Caco-2 (cell line): ENCODE data around the gene DTNB. TPM values are rescaled to one million over a fixed set of nuclear protein-coding genes. Genes with fewer than 3 reads are reported as not detected.

Source experiments
- BruUV-seq: library from RNA; stranded (reverse); fragments of 400-500 nt; replicated peaks from 2 replicates; lab custom pipeline; 2021; lab: Mats Ljungman, UMichigan
- CTCF ChIA-PET: fragments of 300-600 bp; sonication (Branson Sonifier 250); formaldehyde crosslinking; loops from one replicate; lab custom pipeline; 2022; ENCODE audit warnings: antibody characterized with exemption; lab: Charles Lee
- POLR2A ChIA-PET: fragments of 300-600 bp; sonication (Branson Sonifier 250); formaldehyde crosslinking; loops from one replicate; lab custom pipeline; 2022; ENCODE audit warnings: antibody characterized with exemption; lab: Charles Lee
- DNase-seq, 2 experiments: peaks; one replicate each; pipeline versions ENCODE4 v3.0.0 to v3.0.0-alpha.2; 2020 to 2022
- H3K27me3 ChIP-seq: replicated peaks from 2 replicates; pipeline ENCODE4 v1.6.0; 2011; ENCODE audit warnings: low read length; ENCODE audit not compliant: control insufficient read depth, insufficient read depth
- H3K36me3 ChIP-seq: 2 replicates; pipeline ENCODE4 v1.5.1; 2011; ENCODE audit warnings: low read length; ENCODE audit not compliant: control insufficient read depth, insufficient read depth
- H3K4me1 ChIP-seq: fragments of 250-450 bp; sonication (Bioruptor Pico); 2 replicates; pipeline ENCODE4 v1.5.1; 2020; ENCODE audit warnings: mild to moderate bottlenecking
- H3K4me3 ChIP-seq: 2 replicates; pipeline ENCODE4 v1.5.1; 2011; ENCODE audit warnings: low read depth, mild to moderate bottlenecking, control low read depth, low read length
- H3K9me3 ChIP-seq: fragments of 250-450 bp; sonication (Bioruptor Pico); 2 replicates; pipeline ENCODE4 v1.5.1; 2020; ENCODE audit warnings: mild to moderate bottlenecking, moderate library complexity
- H3K27ac Mint-ChIP-seq: one replicate; pipeline ENCODE4 v1.8.0; 2022; ENCODE audit warnings: mixed read lengths; ENCODE audit not compliant: unreplicated experiment
- H3K27me3 Mint-ChIP-seq: one replicate; pipeline ENCODE4 v1.8.0; 2022; ENCODE audit warnings: mixed read lengths; ENCODE audit not compliant: insufficient read depth, unreplicated experiment
- H3K36me3 Mint-ChIP-seq: one replicate; pipeline ENCODE4 v1.8.0; 2022; ENCODE audit warnings: mild to moderate bottlenecking, mixed read lengths; ENCODE audit not compliant: insufficient read depth, unreplicated experiment
- H3K4me1 Mint-ChIP-seq: one replicate; pipeline ENCODE4 v1.8.0; 2022; ENCODE audit warnings: low read depth, mixed read lengths; ENCODE audit not compliant: unreplicated experiment
- H3K4me3 Mint-ChIP-seq: one replicate; pipeline ENCODE4 v1.8.0; 2022; ENCODE audit warnings: mild to moderate bottlenecking, moderate library complexity, mixed read lengths; ENCODE audit not compliant: unreplicated experiment
- H3K9me3 Mint-ChIP-seq: one replicate; pipeline ENCODE4 v1.8.0; 2022; ENCODE audit warnings: mixed read lengths; ENCODE audit not compliant: unreplicated experiment
- intact Hi-C: fragments of 100-400 bp; cut with micrococcal nuclease; formaldehyde crosslinking; loops from one replicate; pipeline ENCODE4 v1.10.0; 2022; ENCODE audit not compliant: unreplicated experiment
- total RNA-seq: library from RNA; stranded (reverse); gene quantifications from 2 replicates; pipeline ENCODE4 v1.2.3, GENCODE V29; 2022
- TF ChIP-seq, protein P1 (sequence below), 2 experiments: fragments of 200-600 bp in 1 of 2; IDR thresholded peaks; 1 replicate in 1 of 2; 2 replicates in 1 of 2; pipeline versions ENCODE4 v1.5.1 to v1.8.0; 2011 to 2022; ENCODE audit warnings: antibody characterized with exemption in 1 of 2, control low read depth in 1 of 2, inconsistent platforms in 1 of 2, low read depth in 1 of 2, low read length in 1 of 2, mild to moderate bottlenecking in 1 of 2, moderate library complexity in 1 of 2; ENCODE audit not compliant: insufficient read depth in 1 of 2, severe bottlenecking in 1 of 2, unreplicated experiment in 1 of 2

DTNB gene
- total RNA-seq, 1 experiment from 2014 or later, result 50.4 TPM

DNA sequence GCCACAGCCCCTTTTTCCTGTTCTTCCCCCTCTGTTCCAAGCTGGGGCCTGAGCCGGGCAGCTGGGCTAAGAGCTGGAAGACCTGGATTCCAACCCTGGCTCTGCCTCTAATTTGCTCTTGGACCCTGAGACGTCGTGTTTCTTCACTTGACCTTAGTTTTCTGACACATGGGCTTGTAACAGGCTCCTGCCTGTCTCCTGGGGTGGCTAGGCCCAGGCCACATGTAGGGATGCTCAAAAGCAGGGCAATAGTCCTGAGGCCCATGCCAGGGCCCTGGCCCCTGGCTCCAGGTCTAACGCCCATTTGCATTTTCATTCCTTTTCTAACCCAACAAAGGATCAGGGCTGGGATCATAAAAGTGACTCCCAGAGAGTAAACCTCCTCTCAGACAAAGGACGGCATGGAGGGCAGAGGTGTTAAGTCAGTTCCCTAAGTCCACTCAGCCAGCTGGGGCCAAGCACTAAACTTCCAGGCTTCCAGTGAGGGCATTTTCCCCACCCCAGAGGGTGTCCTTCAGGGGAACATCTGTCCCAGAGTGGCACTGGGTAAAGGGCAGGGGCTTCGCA lies 315.0 kb downstream of the DTNB start:
- Histone ChIP-seq H3K36me3 (no peaks in the 10 kb centered on the region), H3K9me3 (no peaks in the 10 kb centered on the region), H3K27me3 (no peaks in the 10 kb centered on the region), H3K4me3 (no peak overlapping the region), H3K4me1 (no peaks in the 10 kb centered on the region)
- no peak for DNase-seq
- H3K36me3 Mint-ChIP-seq, result no peaks in the 10 kb centered on the region
- no TSS peak for BruUV-seq
- H3K4me1 Mint-ChIP-seq, result no peaks in the 10 kb centered on the region
- H3K27ac Mint-ChIP-seq, result no peak overlapping the region
- no peaks in the 10 kb centered on the region for H3K9me3 Mint-ChIP-seq
- H3K4me3 Mint-ChIP-seq, result no peak overlapping the region
- ChIA-PET CTCF (interaction anchor here (0.8 kb wide), 1 partner anchor 19 kb away, joined by 3 read pairs; no protein-coding TSS in a partner anchor), POLR2A (no interaction called here)
- no peaks in the 10 kb centered on the region for H3K27me3 Mint-ChIP-seq
- TF ChIP-seq, protein P1, sequence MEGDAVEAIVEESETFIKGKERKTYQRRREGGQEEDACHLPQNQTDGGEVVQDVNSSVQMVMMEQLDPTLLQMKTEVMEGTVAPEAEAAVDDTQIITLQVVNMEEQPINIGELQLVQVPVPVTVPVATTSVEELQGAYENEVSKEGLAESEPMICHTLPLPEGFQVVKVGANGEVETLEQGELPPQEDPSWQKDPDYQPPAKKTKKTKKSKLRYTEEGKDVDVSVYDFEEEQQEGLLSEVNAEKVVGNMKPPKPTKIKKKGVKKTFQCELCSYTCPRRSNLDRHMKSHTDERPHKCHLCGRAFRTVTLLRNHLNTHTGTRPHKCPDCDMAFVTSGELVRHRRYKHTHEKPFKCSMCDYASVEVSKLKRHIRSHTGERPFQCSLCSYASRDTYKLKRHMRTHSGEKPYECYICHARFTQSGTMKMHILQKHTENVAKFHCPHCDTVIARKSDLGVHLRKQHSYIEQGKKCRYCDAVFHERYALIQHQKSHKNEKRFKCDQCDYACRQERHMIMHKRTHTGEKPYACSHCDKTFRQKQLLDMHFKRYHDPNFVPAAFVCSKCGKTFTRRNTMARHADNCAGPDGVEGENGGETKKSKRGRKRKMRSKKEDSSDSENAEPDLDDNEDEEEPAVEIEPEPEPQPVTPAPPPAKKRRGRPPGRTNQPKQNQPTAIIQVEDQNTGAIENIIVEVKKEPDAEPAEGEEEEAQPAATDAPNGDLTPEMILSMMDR (IDR thresholded peaks at IDR 0.05; ENCODE audit: insufficient read depth in 1 of 2, low read depth in 1 of 2, low read length in 1 of 2, severe bottlenecking in 1 of 2, unreplicated experiment in 1 of 2), result no peak
- intact Hi-C loops, result no loop called here

DNA sequence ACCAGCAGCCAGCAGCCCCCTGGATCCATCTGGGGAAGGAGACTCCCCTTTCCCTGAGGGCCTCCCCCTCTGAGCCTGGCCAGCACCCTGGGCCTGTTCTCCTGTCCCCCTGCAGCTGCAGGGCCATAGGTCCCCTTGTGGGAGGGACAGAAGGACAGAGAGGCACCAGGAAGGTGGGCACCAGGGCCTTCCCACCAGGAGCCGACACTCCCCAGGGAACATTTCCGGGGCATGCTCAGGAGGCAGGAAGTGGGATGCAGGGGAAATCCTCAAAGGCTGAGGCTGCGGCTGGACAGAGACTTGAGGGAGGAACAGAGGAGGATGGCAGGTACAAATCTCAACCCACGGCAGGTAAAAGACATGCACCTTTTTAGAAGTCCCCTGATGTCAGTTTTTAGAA lies 317.3 kb downstream of the DTNB start:
- CTCF ChIA-PET, result no interaction called here
- DNase-seq, result no peak
- Histone ChIP-seq H3K27me3 (no peaks in the 10 kb centered on the region), H3K4me1 (no peaks in the 10 kb centered on the region), H3K9me3 (no peaks in the 10 kb centered on the region), H3K4me3 (no peak overlapping the region), H3K36me3 (no peaks in the 10 kb centered on the region)
- Mint-ChIP-seq H3K36me3 (no peaks in the 10 kb centered on the region), H3K27me3 (no peaks in the 10 kb centered on the region), H3K9me3 (no peaks in the 10 kb centered on the region), H3K27ac (no peak overlapping the region), H3K4me3 (no peak overlapping the region), H3K4me1 (no peaks in the 10 kb centered on the region)
- intact Hi-C loops, result no loop called here
- TF ChIP-seq, protein P1 (IDR thresholded peaks at IDR 0.05; ENCODE audit: insufficient read depth in 1 of 2, low read depth in 1 of 2, low read length in 1 of 2, severe bottlenecking in 1 of 2, unreplicated experiment in 1 of 2), result no peak
- POLR2A ChIA-PET, result no interaction called here
- BruUV-seq, result no TSS peak

DNA sequence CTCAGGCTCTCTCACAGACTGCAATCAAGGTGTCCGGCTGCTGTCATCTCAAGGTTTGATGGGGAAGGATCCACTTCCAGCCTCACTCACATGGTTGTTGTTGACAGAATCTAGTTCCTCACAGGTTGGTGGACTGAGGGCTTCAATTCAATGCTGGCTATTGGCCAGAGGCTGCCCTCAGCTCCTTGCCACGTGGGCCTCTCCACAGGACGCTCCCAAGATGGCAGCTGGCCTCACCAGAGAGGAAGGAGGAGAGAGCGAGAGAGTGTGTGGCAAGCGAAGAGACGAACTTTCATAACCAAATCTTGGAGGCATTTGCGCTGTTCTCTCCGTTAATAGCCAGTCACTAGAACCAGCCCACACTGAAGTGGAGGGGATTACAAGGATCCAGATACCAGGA lies 318.1 kb downstream of the DTNB start:
- H3K4me3 Mint-ChIP-seq, result no peak overlapping the region
- Histone ChIP-seq H3K27me3 (no peaks in the 10 kb centered on the region), H3K4me1 (no peaks in the 10 kb centered on the region), H3K9me3 (no peaks in the 10 kb centered on the region), H3K4me3 (no peak overlapping the region), H3K36me3 (no peaks in the 10 kb centered on the region)
- intact Hi-C loops, result no loop called here
- no peaks in the 10 kb centered on the region for H3K9me3 Mint-ChIP-seq
- TF ChIP-seq, protein P1 (IDR thresholded peaks at IDR 0.05; ENCODE audit: insufficient read depth in 1 of 2, low read depth in 1 of 2, low read length in 1 of 2, severe bottlenecking in 1 of 2, unreplicated experiment in 1 of 2), result no peak
- no TSS peak for BruUV-seq
- no peak for DNase-seq
- no peak overlapping the region for H3K27ac Mint-ChIP-seq
- no peaks in the 10 kb centered on the region for H3K27me3 Mint-ChIP-seq
- H3K4me1 Mint-ChIP-seq, result no peaks in the 10 kb centered on the region
- CTCF ChIA-PET, result no interaction called here
- POLR2A ChIA-PET, result no interaction called here
- no peaks in the 10 kb centered on the region for H3K36me3 Mint-ChIP-seq
